ENCODE measurements around the gene OSTF1. TPM values are rescaled to one million over a fixed set of nuclear protein-coding genes. Genes with fewer than 3 reads are reported as not detected.

Gene OSTF1
- total and polyA plus RNA-seq, 2 experiments from 2014 or later = 22.4 to 29.1 TPM

- Histone ChIP-seq H3K36me3 (replicated peaks; ENCODE audit: insufficient read depth, low read depth) (no peaks in the 10 kb centered on the region), H4K20me1 (ENCODE audit: insufficient read depth, poor library complexity, severe bottlenecking) (no peaks in the 10 kb centered on the region), H3K27me3 (no peaks in the 10 kb centered on the region), H3K4me2 (no peak overlapping the region), H3K9me3 (ENCODE audit: low read depth) (no peaks in the 10 kb centered on the region), H3K4me1 (ENCODE audit: insufficient read depth) (no peaks in the 10 kb centered on the region), H2AFZ (no peak overlapping the region), H3K9me2 (replicated peaks; ENCODE audit: insufficient read depth) (no peaks in the 10 kb centered on the region), H3K27ac (no peak overlapping the region), H3K4me3 (no peak overlapping the region), H3K79me2 (no peaks in the 10 kb centered on the region)
- no peak for DNase-seq (ENCODE audit: low spot score)
- no peak for TF ChIP-seq EZH2 (IDR thresholded peaks at IDR 0.05; ENCODE audit: borderline replicate concordance)
- TF ChIP-seq CTCF (IDR thresholded peaks at IDR 0.05; ENCODE audit: poor library complexity) = no peak
- no peak for TF ChIP-seq EZH2phosphoT487 (IDR thresholded peaks at IDR 0.05; ENCODE audit: low read depth, severe bottlenecking, unreplicated experiment)
- 84% methylated on average over 2 of the region's 2 CpGs for WGBS (ENCODE audit: low lambda C conversion rate, missing lambda C conversion rate)
Measured at GRCh38 chr9:75190762-75191161, 102.4 kb downstream of the OSTF1 start.

Small RNA genes within 50 kb of the gene (small RNA-seq; reads per million reads assigned to genes)
- gene RF00019 = not detected

Other genes starting within 250 kb of the OSTF1 start
- 19.0 and 20.3 TPM in 2 replicates for gene TRPM6, start 200.6 kb upstream of the OSTF1 start, total RNA-seq
- 3.7 and 3.8 TPM in 2 replicates for gene TRPM6, start 200.6 kb upstream of the OSTF1 start, polyA plus RNA-seq
- 10.1 and 13.0 TPM in 2 replicates for gene C9orf40, start 135.6 kb upstream of the OSTF1 start, total RNA-seq
- 11.1 and 17.4 TPM in 2 replicates for gene C9orf40, start 135.6 kb upstream of the OSTF1 start, polyA plus RNA-seq
- 37.1 and 45.8 TPM in 2 replicates for gene CARNMT1, start 60.2 kb upstream of the OSTF1 start, total RNA-seq
- gene CARNMT1, start 60.2 kb upstream of the OSTF1 start, polyA plus RNA-seq = 9.1 and 14.5 TPM in 2 replicates
- 13.6 and 18.5 TPM in 2 replicates for gene NMRK1, start 359 bp upstream of the OSTF1 start, total RNA-seq
- 14.1 and 16.1 TPM in 2 replicates for gene NMRK1, start 359 bp upstream of the OSTF1 start, polyA plus RNA-seq

All from hepatocyte (in vitro differentiated cells).